PC-9 (cell line): ENCODE data around the gene MAPK10.

ENCODE experiments used
- CTCF ChIP-seq: fragments of 200-600 bp; sonication (generic); conservative IDR thresholded peaks from 2 replicates; pipeline ENCODE4 v1.6.1; 2017; ENCODE audit warnings: mixed run types, antibody characterized with exemption, mild to moderate bottlenecking, moderate library complexity
- EZH2 ChIP-seq: fragments of 200-600 bp; sonication (generic); IDR thresholded peaks from 2 replicates; pipeline ENCODE4 v1.8.0; 2017; ENCODE audit warnings: antibody characterized with exemption, low read depth

GRCh38 chr4:86114563-86114962, 245.3 kb downstream of the MAPK10 start:
- TF ChIP-seq CTCF: no peak
- TF ChIP-seq EZH2: no peak
